ENCODE results near the gene XPR1. TPM values are rescaled to one million over a fixed set of nuclear protein-coding genes. Genes with fewer than 3 reads are reported as not detected.

XPR1 gene
- total and polyA plus RNA-seq, 2 donors (not counting 1 experiment from before 2014, with no cell fraction given), result 2.8 to 22.3 TPM

- Histone ChIP-seq H3K4me2 (replicated peaks; ENCODE audit: low read depth, low read length, poor library complexity, severe bottlenecking) (no peak overlapping the region), H3K4me3 (ENCODE audit: control extremely low read depth in 1 of 5, extremely low read depth in 1 of 5, insufficient read depth in 1 of 5, low read depth in 2 of 5, low read length in 4 of 5) (no peak overlapping the region), H3K27ac (ENCODE audit: low read length in 2 of 2) (no peak overlapping the region), H3K9ac (ENCODE audit: low read length) (no peak overlapping the region), H3K9me3 (ENCODE audit: control extremely low read depth in 1 of 3, control insufficient read depth in 2 of 3, insufficient read depth in 1 of 3, low read length in 2 of 3) (peaks cover 0 to 6% (median under 1%) of the 10 kb centered on the region in 3 donors), H3K27me3 (replicated peaks in 1 of 4; ENCODE audit: control extremely low read depth in 1 of 4, control insufficient read depth in 3 of 4, insufficient read depth in 4 of 4, low read length in 3 of 4) (peaks cover 0 to 5% (median 1%) of the 10 kb centered on the region in 4 experiments), H3K4me1 (ENCODE audit: control insufficient read depth in 2 of 2, insufficient read depth in 2 of 2, low read length in 2 of 2) (no peaks in the 10 kb centered on the region), H3K79me2 (ENCODE audit: control insufficient read depth, insufficient read depth, low read length) (no peaks in the 10 kb centered on the region), H4K20me1 (ENCODE audit: control insufficient read depth, insufficient read depth, low read length, poor library complexity, severe bottlenecking) (no peaks in the 10 kb centered on the region), H2AFZ (ENCODE audit: insufficient read depth, low read depth, low read length, poor library complexity, severe bottlenecking) (no peak overlapping the region), H3K36me3 (replicated peaks in 1 of 2; ENCODE audit: control extremely low read depth in 1 of 2, control insufficient read depth in 1 of 2, extremely low read depth in 1 of 2, insufficient read depth in 2 of 2, low read length in 1 of 2) (no peaks in the 10 kb centered on the region)
- Mint-ChIP-seq H3K27me3 (peaks cover 18% of the 10 kb centered on the region), H3K4me1 (no peaks in the 10 kb centered on the region), H3K4me3 (no peak overlapping the region), H3K9me3 (ENCODE audit: insufficient read depth) (no peaks in the 10 kb centered on the region), H3K27ac (no peak overlapping the region)
- TF ChIP-seq EZH2 (IDR thresholded peaks at IDR 0.05; ENCODE audit: borderline replicate concordance, insufficient read depth, low read depth, low read length, poor library complexity, severe bottlenecking) (no peak), CTCF (IDR thresholded peaks at IDR 0.05) (no peak)
- POLR2A ChIA-PET, result no interaction called here
- DNase-seq, result no peak
- CTCF ChIA-PET, result no interaction called here
- intact Hi-C loops (cut with micrococcal nuclease), result no loop called here
- WGBS (ENCODE audit: insufficient coverage), result 86% methylated on average over 3 of the region's 3 CpGs
- ATAC-seq (ENCODE audit: low read depth), result no peak
These were observed 38.4 kb upstream of the XPR1 start for GRCh38 chr1:180593382-180593781.

GRCh38 chr1:180594723-180595122 is 37.1 kb upstream of the XPR1 start:
- CTCF ChIA-PET, result no interaction called here
- Histone ChIP-seq H3K79me2 (ENCODE audit: control insufficient read depth, insufficient read depth, low read length) (no peaks in the 10 kb centered on the region), H2AFZ (ENCODE audit: insufficient read depth, low read depth, low read length, poor library complexity, severe bottlenecking) (no peak overlapping the region), H3K27me3 (replicated peaks in 1 of 4; ENCODE audit: control extremely low read depth in 1 of 4, control insufficient read depth in 3 of 4, insufficient read depth in 4 of 4, low read length in 3 of 4) (peaks cover 0 to 5% (median 1%) of the 10 kb centered on the region in 4 experiments), H3K4me1 (ENCODE audit: control insufficient read depth in 2 of 2, insufficient read depth in 2 of 2, low read length in 2 of 2) (no peaks in the 10 kb centered on the region), H3K9me3 (ENCODE audit: control extremely low read depth in 1 of 3, control insufficient read depth in 2 of 3, insufficient read depth in 1 of 3, low read length in 2 of 3) (no peaks in the 10 kb centered on the region), H3K36me3 (replicated peaks in 1 of 2; ENCODE audit: control extremely low read depth in 1 of 2, control insufficient read depth in 1 of 2, extremely low read depth in 1 of 2, insufficient read depth in 2 of 2, low read length in 1 of 2) (no peaks in the 10 kb centered on the region), H3K27ac (ENCODE audit: low read length in 2 of 2) (no peak overlapping the region), H3K4me3 (ENCODE audit: control extremely low read depth in 1 of 5, extremely low read depth in 1 of 5, insufficient read depth in 1 of 5, low read depth in 2 of 5, low read length in 4 of 5) (no peak overlapping the region), H3K9ac (ENCODE audit: low read length) (no peak overlapping the region), H3K4me2 (replicated peaks; ENCODE audit: low read depth, low read length, poor library complexity, severe bottlenecking) (no peak overlapping the region), H4K20me1 (ENCODE audit: control insufficient read depth, insufficient read depth, low read length, poor library complexity, severe bottlenecking) (no peaks in the 10 kb centered on the region)
- Mint-ChIP-seq H3K4me3 (no peak overlapping the region), H3K4me1 (no peaks in the 10 kb centered on the region), H3K9me3 (ENCODE audit: insufficient read depth) (no peaks in the 10 kb centered on the region), H3K27me3 (peaks cover 17% of the 10 kb centered on the region), H3K27ac (no peak overlapping the region)
- intact Hi-C loops (cut with micrococcal nuclease), result no loop called here
- POLR2A ChIA-PET, result no interaction called here
- TF ChIP-seq EZH2 (IDR thresholded peaks at IDR 0.05; ENCODE audit: borderline replicate concordance, insufficient read depth, low read depth, low read length, poor library complexity, severe bottlenecking) (no peak), CTCF (IDR thresholded peaks at IDR 0.05) (no peak)
- WGBS (ENCODE audit: insufficient coverage), result 100% methylated on average over 2 of the region's 6 CpGs
- DNase-seq (no peak), ATAC-seq (ENCODE audit: low read depth) (no peak)

All from B cell (primary cell).